HG02798 (cell line): ENCODE data around the gene BCAS1.

Source experiments
- ATAC-seq: cut with Tn5 transposase; IDR thresholded peaks from one replicate; pipeline ENCODE4 v1.9.1; 2021; ENCODE audit warnings: mild to moderate bottlenecking; ENCODE audit not compliant: unreplicated experiment, poor library complexity

BCAS1 gene

GRCh38 chr20:54056762-54057639 is 13.4 kb downstream of the BCAS1 start:
- no peak for ATAC-seq

GRCh38 chr20:54054516-54054915 is 15.9 kb downstream of the BCAS1 start:
- no peak for ATAC-seq

GRCh38 chr20:54051068-54051467 is 19.3 kb downstream of the BCAS1 start:
- no peak for ATAC-seq

- no peak for ATAC-seq
These were observed 21.4 kb downstream of the BCAS1 start for GRCh38 chr20:54048891-54049545.

GRCh38 chr20:54048481-54048880 is 21.9 kb downstream of the BCAS1 start:
- ATAC-seq = no peak

GRCh38 chr20:54047720-54048119 is 22.7 kb downstream of the BCAS1 start:
- no peak for ATAC-seq

GRCh38 chr20:54047048-54047447 is 23.3 kb downstream of the BCAS1 start:
- ATAC-seq = no peak

GRCh38 chr20:54044156-54044555 is 26.2 kb downstream of the BCAS1 start:
- no peak for ATAC-seq

GRCh38 chr20:54043076-54043967 is 27.1 kb downstream of the BCAS1 start:
- no peak for ATAC-seq

GRCh38 chr20:54042021-54042420 is 28.4 kb downstream of the BCAS1 start:
- ATAC-seq = no peak

- no peak for ATAC-seq
These were observed 29.1 kb downstream of the BCAS1 start for GRCh38 chr20:54041336-54041735.

- no peak for ATAC-seq
These were observed 29.9 kb downstream of the BCAS1 start for GRCh38 chr20:54040531-54040930.

- no peak for ATAC-seq
These were observed 31.4 kb downstream of the BCAS1 start for GRCh38 chr20:54038961-54039360.

GRCh38 chr20:54037525-54037924 is 32.9 kb downstream of the BCAS1 start:
- no peak for ATAC-seq

GRCh38 chr20:54029643-54030042 is 40.8 kb downstream of the BCAS1 start:
- no peak for ATAC-seq

GRCh38 chr20:54029176-54029575 is 41.2 kb downstream of the BCAS1 start:
- no peak for ATAC-seq

GRCh38 chr20:54028276-54029011 is 42.0 kb downstream of the BCAS1 start:
- no peak for ATAC-seq

GRCh38 chr20:54027704-54028103 is 42.7 kb downstream of the BCAS1 start:
- ATAC-seq = no peak

GRCh38 chr20:54026295-54027064 is 43.9 kb downstream of the BCAS1 start:
- no peak for ATAC-seq
